ENCODE data around the gene UBE2R2.

Gene UBE2R2

DNA sequence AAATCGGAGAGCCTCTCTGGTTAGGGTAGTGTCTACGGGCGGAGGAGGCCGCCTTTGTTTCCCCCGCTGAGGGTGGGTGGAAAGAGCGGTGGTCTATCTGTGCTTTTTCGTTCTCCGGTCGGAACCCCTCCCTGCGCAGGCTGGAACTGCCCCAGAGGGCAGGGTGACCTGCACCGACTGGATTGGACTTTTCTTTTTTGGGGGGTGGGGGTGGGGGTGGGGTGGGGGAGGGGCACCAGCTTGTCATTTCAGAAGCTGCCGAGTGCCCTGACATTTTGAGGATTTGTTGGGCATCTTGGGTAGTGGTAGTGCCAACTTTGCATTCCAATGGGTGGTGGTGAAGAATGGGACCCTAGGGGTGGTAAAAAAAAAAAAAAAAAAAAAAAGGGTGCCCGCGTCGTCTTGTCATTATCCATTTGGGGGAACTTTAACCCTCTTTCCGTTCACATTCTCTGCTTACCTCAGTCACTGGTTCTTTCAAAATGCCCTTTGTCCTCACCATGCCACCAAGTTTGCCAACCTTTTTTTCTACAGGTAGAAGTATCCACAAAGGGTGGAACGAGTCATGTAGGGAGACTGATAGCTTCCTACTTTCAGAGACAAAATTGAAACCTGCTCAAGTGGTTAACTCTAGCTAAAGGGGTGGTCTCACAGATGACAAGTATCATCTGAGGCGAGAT lies 1.3 kb downstream of the UBE2R2 start:
- TF ChIP-seq, protein P1, sequence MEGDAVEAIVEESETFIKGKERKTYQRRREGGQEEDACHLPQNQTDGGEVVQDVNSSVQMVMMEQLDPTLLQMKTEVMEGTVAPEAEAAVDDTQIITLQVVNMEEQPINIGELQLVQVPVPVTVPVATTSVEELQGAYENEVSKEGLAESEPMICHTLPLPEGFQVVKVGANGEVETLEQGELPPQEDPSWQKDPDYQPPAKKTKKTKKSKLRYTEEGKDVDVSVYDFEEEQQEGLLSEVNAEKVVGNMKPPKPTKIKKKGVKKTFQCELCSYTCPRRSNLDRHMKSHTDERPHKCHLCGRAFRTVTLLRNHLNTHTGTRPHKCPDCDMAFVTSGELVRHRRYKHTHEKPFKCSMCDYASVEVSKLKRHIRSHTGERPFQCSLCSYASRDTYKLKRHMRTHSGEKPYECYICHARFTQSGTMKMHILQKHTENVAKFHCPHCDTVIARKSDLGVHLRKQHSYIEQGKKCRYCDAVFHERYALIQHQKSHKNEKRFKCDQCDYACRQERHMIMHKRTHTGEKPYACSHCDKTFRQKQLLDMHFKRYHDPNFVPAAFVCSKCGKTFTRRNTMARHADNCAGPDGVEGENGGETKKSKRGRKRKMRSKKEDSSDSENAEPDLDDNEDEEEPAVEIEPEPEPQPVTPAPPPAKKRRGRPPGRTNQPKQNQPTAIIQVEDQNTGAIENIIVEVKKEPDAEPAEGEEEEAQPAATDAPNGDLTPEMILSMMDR (IDR thresholded peaks at IDR 0.05), result no peak

DNA sequence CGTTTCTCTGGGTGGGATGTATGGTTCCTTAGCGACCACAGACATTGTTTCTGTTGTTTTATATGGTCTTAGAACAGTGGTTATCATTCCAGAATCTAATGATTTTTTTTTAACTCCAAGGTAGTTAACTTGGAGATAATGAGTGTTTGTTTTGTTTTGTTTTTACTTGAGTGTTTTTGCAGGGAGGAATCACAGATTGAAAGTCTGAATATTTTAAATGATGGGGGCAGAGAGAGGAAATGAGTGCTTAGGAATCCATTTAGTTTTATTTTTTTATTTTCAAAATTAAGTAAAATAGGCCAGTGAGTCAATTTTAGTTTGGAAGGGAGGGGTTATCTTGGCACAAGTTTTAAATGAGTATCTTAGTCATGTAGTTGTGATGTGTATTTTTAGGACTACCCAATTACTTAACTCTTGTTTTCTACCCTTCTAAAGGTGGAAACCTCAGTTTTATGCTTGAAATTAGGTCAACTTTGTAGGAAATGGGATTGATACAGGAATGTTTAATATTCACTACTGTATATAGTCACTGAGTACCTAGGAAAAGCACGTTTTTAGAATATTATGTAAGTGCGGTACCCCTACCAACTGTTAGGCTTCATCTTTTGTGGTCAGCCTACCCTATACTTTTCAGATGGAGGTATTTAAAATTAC lies 2.0 kb downstream of the UBE2R2 start:
- TF ChIP-seq, protein P1 (IDR thresholded peaks at IDR 0.05), result no peak

DNA sequence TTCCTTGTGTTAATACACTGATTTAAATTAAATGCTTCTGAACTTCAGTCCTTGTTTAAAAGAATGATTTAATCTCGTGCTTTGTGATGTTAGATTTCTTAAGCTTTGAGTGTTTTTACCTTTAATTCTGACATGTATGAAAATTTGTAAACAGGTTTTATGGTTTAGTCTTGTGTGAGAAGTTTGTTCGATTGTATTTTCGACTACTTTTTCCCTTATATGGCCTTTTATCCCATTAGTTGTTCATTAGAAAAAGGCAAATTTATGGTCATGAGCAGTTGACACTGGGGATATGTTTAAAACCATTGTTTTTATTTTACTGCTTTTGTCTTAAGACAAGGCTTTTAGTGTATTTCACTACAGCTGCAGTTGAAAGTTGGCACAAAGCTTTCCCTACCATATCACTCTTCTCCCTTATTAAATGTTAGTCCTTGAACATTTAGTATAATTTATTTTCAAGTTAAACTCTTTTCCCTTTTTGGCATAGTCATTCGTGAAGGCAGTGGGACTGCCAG lies 3.3 kb downstream of the UBE2R2 start:
- TF ChIP-seq, protein P1 (IDR thresholded peaks at IDR 0.05), result no peak

DNA sequence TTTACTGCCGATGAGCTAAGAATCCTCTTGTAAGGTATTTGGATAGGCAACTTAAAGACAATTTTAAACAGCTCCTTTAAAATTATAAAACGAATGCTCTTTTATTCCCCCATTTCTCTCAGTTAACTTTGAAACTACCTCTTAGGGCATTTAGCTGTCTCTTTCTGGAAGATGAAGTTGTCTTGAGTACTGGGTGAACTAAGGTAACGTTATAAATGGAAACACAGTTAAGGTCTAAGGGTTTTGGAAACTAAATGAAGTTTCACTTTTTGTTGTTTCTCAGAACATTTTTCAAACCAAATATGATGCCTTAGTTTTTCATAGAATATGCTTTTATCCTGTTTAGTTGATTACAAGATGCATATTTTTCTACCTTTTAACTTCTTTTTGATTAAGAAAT lies 6.8 kb downstream of the UBE2R2 start:
- TF ChIP-seq, protein P1 (IDR thresholded peaks at IDR 0.05), result no peak

DNA sequence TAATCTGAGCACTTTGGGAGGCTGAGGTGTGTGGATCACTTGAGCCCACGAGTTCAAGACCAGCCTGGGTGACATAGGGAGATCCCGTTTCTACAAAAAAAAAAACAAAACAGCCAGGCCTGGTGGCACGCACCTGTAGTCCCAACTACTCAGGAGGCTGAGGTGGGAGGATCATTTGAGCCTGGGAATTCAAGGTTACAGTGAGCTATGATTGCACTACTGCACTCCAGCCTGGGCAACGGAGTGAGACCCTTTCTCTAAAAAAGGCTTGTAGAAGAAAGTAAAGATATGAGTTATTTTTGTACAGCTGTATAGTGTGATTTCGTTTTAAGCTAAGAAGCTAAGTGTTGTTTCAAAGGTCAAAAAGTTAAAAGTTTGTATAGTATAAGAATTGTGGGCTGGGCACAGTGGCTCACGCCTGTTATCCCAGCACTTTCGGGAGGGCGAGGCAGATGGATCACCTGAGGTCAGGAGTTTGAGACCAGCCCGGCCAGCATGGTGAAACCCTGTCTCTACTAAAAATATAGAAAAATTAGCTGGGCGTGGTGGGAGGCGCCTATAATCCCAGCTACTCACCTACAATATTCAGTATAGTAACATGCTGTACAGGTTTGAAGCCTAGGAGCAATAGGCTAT lies 18.8 kb downstream of the UBE2R2 start:
- TF ChIP-seq, protein P1 (IDR thresholded peaks at IDR 0.05), result no peak

DNA sequence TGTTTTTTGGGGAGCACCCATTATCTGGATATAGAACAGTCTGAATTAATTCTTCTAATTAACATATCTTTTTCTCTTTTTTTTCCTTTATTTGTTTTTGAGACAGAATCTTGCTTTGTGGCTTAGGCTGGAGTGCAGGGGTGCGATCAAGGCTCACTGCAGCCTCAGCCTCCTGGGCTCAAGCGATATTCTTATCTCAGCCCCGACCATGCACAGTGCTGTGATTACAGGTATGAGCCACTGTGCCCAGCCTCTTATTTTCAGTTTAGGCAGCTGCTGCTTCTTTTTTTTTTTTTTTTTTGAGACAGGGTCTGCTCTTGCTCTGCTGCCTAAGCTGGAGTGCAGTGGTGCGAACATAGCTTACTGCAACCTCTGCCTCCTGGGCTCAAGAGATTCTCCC lies 20.2 kb downstream of the UBE2R2 start:
- TF ChIP-seq, protein P1 (IDR thresholded peaks at IDR 0.05), result no peak

DNA sequence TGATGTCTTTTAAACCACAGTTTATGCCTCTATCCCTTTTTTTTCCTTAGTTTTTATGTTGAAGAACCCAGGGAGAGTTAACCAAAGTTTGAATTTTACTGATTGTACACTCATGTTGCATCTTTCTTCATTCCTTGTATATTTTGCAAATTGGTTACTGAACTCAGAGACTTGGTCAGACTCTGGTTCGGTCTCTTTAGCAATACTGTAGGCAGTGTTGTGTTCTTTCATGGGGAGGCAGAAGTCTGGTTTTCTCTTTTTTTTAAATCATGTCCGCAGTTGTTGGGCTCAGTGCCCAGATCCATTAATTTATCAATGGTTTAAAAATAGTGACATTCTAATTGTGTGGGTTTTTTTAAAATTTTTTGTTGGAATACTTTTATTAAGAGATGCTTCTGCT lies 23.4 kb downstream of the UBE2R2 start:
- TF ChIP-seq, protein P1 (IDR thresholded peaks at IDR 0.05), result no peak
